CD4-positive, alpha-beta T cell treated with Interleukin-17A for 4 hours (primary cell): ENCODE data around the gene CCL1.
A peak's percentile ranks its signal among the peaks of the same experiment; 100 is the strongest.

Source experiments
- DNase-seq: peaks from one replicate; pipeline ENCODE4 v3.0.0-alpha.2; 2020; ENCODE audit warnings: mixed read lengths

CCL1 gene

GRCh38 chr17:34382621-34383124, 19.6 kb upstream of the CCL1 start:
- DNase-seq = no peak

GRCh38 chr17:34379868-34380267, 16.8 kb upstream of the CCL1 start:
- no peak for DNase-seq

GRCh38 chr17:34378664-34379101, 15.7 kb upstream of the CCL1 start:
- no peak for DNase-seq

GRCh38 chr17:34377078-34377823, 14.2 kb upstream of the CCL1 start:
- no peak for DNase-seq

- DNase-seq = no peak
Measured at GRCh38 chr17:34375426-34375997, 12.5 kb upstream of the CCL1 start.

GRCh38 chr17:34374457-34374856, 11.4 kb upstream of the CCL1 start:
- no peak for DNase-seq

- DNase-seq = no peak
Measured at GRCh38 chr17:34371405-34372100, 8.5 kb upstream of the CCL1 start.

GRCh38 chr17:34370997-34371395, 8.0 kb upstream of the CCL1 start:
- no peak for DNase-seq

GRCh38 chr17:34370376-34370996, 7.5 kb upstream of the CCL1 start:
- no peak for DNase-seq

- no peak for DNase-seq
Measured at GRCh38 chr17:34369571-34369970, 6.5 kb upstream of the CCL1 start.

- DNase-seq = no peak
Measured at GRCh38 chr17:34368946-34369500, 6.0 kb upstream of the CCL1 start.

- no peak for DNase-seq
Measured at GRCh38 chr17:34368196-34368945, 5.3 kb upstream of the CCL1 start.

- DNase-seq = no peak
Measured at GRCh38 chr17:34367486-34368195, 4.6 kb upstream of the CCL1 start.

GRCh38 chr17:34366529-34367107, 3.6 kb upstream of the CCL1 start:
- DNase-seq = no peak

GRCh38 chr17:34366010-34366409, 3.0 kb upstream of the CCL1 start:
- DNase-seq = no peak

GRCh38 chr17:34365340-34365739, 2.3 kb upstream of the CCL1 start:
- no peak for DNase-seq

GRCh38 chr17:34364751-34365150, 1.7 kb upstream of the CCL1 start:
- no peak for DNase-seq

- DNase-seq = peak; percentile 50
Measured at GRCh38 chr17:34361478-34362061, 1.5 kb downstream of the CCL1 start.

GRCh38 chr17:34360601-34361270, 2.3 kb downstream of the CCL1 start:
- DNase-seq = no peak

GRCh38 chr17:34358631-34359030, 4.4 kb downstream of the CCL1 start:
- DNase-seq = no peak
